Muscle layer of duodenum (tissue), 2 donors: ENCODE measurements around the gene WNT5A.

ENCODE experiments used
- H3K27ac ChIP-seq: one replicate; pipeline ENCODE4 v1.7.0; 2013; ENCODE audit warnings: mild to moderate bottlenecking, low read length
- H3K27me3 ChIP-seq: one replicate; pipeline ENCODE4 v1.7.0; 2013; ENCODE audit warnings: low read depth, mild to moderate bottlenecking, control low read depth, low read length
- H3K36me3 ChIP-seq, 2 donors: one replicate each; pipeline ENCODE4 v1.7.0; 2013; ENCODE audit warnings: low read length in 2 of 2, control low read depth in 1 of 2, mild to moderate bottlenecking in 1 of 2; ENCODE audit not compliant: insufficient read depth in 2 of 2, control insufficient read depth in 1 of 2
- H3K4me1 ChIP-seq, 2 donors: one replicate each; pipeline ENCODE4 v1.7.0; 2013; ENCODE audit warnings: low read length in 2 of 2, mild to moderate bottlenecking in 2 of 2, control low read depth in 1 of 2, moderate library complexity in 1 of 2; ENCODE audit not compliant: insufficient read depth in 2 of 2, control insufficient read depth in 1 of 2
- H3K4me3 ChIP-seq, 2 donors: one replicate each; pipeline ENCODE4 v1.7.0; 2013; ENCODE audit warnings: low read length in 2 of 2, low read depth in 1 of 2, mild to moderate bottlenecking in 1 of 2
- H3K9me3 ChIP-seq, 2 donors: one replicate each; pipeline ENCODE4 v1.7.0; 2013; ENCODE audit warnings: low read length in 2 of 2, control low read depth in 1 of 2, mild to moderate bottlenecking in 1 of 2; ENCODE audit not compliant: control insufficient read depth in 1 of 2
- donor health status: healthy.

WNT5A gene

GRCh38 chr3:55486101-55486856, 827 bp downstream of the WNT5A start:
- H3K4me1 ChIP-seq: peaks cover 2 to 30% of the 10 kb centered on the region in 2 donors
- no peaks in the 10 kb centered on the region for H3K9me3 ChIP-seq
- no peaks in the 10 kb centered on the region for H3K36me3 ChIP-seq
- peaks cover 44% of the 10 kb centered on the region for H3K27me3 ChIP-seq
- H3K27ac ChIP-seq: peak overlapping the region; percentile 24
- H3K4me3 ChIP-seq: peak overlapping the region; percentile 77 to 97

DNA sequence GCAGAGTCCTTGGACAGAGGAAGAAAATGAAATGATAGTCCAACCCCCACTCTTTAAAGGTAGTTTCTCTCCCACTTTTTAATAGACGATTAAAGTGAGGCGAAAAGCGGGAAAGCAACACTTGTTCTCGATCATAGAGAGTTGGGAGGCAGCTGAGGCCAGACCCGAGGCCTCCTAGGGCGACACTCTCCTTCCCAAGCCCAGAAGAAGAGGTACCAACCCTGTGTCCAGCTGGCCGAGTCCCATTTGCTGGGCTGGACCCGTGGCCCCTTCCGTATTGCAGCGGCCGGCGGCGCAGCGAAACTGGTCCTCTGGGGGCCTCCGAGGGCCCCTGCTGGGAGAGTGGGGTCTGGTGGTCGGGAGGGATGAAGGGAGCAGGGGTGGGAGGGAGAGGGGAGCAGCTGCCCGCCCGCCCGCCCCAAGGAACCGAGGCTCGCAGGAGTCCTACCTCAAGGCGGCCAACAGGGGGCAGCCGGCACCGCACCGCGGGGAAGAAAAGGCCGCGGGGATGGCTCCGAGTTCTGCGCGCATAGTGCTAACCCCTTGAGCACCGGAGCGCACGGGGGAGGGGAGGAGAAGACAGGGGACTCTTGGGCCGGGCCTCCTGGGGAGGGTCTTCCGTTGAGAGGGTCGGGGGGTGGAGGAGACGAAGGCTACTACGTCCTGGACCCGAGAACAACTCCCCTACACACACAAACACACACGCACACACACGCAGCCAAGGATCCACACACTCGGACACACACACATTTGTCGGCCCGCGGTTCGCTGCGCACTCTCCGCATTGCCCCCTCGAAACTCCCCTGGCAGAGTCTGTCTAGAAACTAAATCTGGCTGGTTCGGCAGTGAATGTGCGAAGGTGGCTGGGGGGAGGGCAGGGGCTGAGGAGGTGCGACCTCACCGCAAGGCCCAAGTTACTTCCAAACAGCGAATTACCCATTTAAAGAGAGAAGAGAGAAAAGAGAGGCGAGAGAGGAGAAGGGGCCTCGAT, 2.0 kb downstream of the WNT5A start:
- Histone ChIP-seq H3K9me3 (no peaks in the 10 kb centered on the region), H3K4me1 (peaks cover 2 to 34% of the 10 kb centered on the region in 2 donors), H3K4me3 (peak overlapping the region; percentile 77 to 97), H3K27me3 (peaks cover 44% of the 10 kb centered on the region), H3K27ac (peak overlapping the region; percentile 24), H3K36me3 (no peaks in the 10 kb centered on the region)

GRCh38 chr3:55484191-55484689, 2.9 kb downstream of the WNT5A start:
- peaks cover 2 to 27% of the 10 kb centered on the region in 2 donors for H3K4me1 ChIP-seq
- peak overlapping the region in 1 of 2 donors; percentile 97 for H3K4me3 ChIP-seq
- no peaks in the 10 kb centered on the region for H3K36me3 ChIP-seq
- peaks cover 0 to 2% of the 10 kb centered on the region in 2 donors for H3K9me3 ChIP-seq
- no peak overlapping the region for H3K27ac ChIP-seq
- H3K27me3 ChIP-seq: peaks cover 38% of the 10 kb centered on the region

GRCh38 chr3:55483196-55484095, 3.7 kb downstream of the WNT5A start:
- H3K27ac ChIP-seq: no peak overlapping the region
- peaks cover 0 to 2% of the 10 kb centered on the region in 2 donors for H3K9me3 ChIP-seq
- peaks cover 33% of the 10 kb centered on the region for H3K27me3 ChIP-seq
- peak overlapping the region in 1 of 2 donors; percentile 53 for H3K4me3 ChIP-seq
- no peaks in the 10 kb centered on the region for H3K36me3 ChIP-seq
- H3K4me1 ChIP-seq: peaks cover under 1 to 20% of the 10 kb centered on the region in 2 donors

- Histone ChIP-seq H3K9me3 (peaks cover 0 to 2% of the 10 kb centered on the region in 2 donors), H3K27ac (no peak overlapping the region), H3K4me1 (peaks cover 0 to 20% of the 10 kb centered on the region in 2 donors), H3K36me3 (no peaks in the 10 kb centered on the region), H3K4me3 (peak overlapping the region in 1 of 2 donors; percentile 53), H3K27me3 (peaks cover 33% of the 10 kb centered on the region)
Observed at GRCh38 chr3:55482496-55483195, 4.5 kb downstream of the WNT5A start.

GRCh38 chr3:55481744-55482495, 5.2 kb downstream of the WNT5A start:
- Histone ChIP-seq H3K27me3 (peaks cover 33% of the 10 kb centered on the region), H3K27ac (no peak overlapping the region), H3K9me3 (peaks cover 0 to 2% of the 10 kb centered on the region in 2 donors), H3K4me1 (peaks cover 0 to 14% of the 10 kb centered on the region in 2 donors), H3K36me3 (no peaks in the 10 kb centered on the region), H3K4me3 (peak overlapping the region; percentile 26 to 53)

DNA sequence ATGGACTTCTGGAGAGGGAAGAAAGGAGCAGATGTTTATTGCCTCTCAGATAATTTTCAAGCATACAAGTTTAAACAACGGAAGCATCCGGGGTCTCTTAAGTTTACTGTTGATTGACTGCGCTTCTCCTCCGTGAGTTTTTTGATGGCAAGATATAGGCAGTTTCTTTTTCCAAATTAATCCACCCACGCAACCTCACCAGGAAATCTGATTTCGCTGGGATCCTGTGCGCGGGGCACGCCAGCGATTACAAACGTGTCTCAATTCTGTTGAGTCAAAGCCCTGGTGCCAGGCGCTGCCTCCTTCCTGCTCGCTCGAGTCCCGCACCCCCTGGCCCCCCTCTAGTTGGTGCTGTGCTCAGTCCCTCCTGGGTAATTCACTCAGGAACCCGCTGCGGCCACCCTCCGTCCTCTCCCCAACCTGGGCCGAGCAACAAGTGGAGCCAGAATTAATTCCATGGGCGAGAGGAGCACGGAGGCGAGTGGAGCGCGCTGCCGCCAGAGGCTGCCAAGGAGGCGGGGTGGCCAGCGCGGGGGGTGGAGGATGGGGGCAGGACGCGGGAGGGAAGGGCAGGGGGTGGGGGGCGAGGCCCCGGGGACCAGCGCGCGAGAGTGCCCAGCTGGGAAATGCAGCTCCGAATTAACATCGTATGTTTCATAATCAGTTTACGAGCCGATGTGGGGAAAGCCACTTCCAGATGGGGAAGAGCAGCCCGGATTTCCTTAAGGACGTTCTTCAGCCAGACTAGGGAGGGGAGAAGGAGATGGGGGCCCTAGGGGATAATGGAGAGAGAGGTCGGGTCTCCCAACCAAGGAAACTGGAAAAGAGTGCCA, 6.0 kb downstream of the WNT5A start:
- Histone ChIP-seq H3K4me1 (peaks cover 0 to 8% of the 10 kb centered on the region in 2 donors), H3K9me3 (peaks cover 0 to 2% of the 10 kb centered on the region in 2 donors), H3K27ac (no peak overlapping the region), H3K36me3 (no peaks in the 10 kb centered on the region), H3K4me3 (peak overlapping the region; percentile 26 to 53), H3K27me3 (peaks cover 33% of the 10 kb centered on the region)

GRCh38 chr3:55477306-55478303, 9.5 kb downstream of the WNT5A start:
- no peak overlapping the region for H3K27ac ChIP-seq
- peaks cover 10% of the 10 kb centered on the region for H3K27me3 ChIP-seq
- H3K4me1 ChIP-seq: peaks cover 0 to 4% of the 10 kb centered on the region in 2 donors
- H3K4me3 ChIP-seq: no peak overlapping the region
- H3K9me3 ChIP-seq: peaks cover 0 to 2% of the 10 kb centered on the region in 2 donors
- H3K36me3 ChIP-seq: peaks cover 0 to 8% of the 10 kb centered on the region in 2 donors
